ENCODE results near the gene LDLRAD3.

- TF ChIP-seq CTCF (IDR thresholded peaks at IDR 0.05) (no peak), EZH2phosphoT487 (IDR thresholded peaks at IDR 0.05) (no peak), EZH2 (IDR thresholded peaks at IDR 0.05) (no peak)
These were observed 293.5 kb downstream of the LDLRAD3 start for GRCh38 chr11:36237391-36237790.
